Cerebellar cortex (tissue), 1 donor: ENCODE results near the gene TMEM117.
A peak's percentile ranks its signal among the peaks of the same experiment; 100 is the strongest.
"Not testable (repeated sequence)": the region's sequence is repeated elsewhere in the genome, so short reads cannot be mapped to it uniquely, and the experiment has no call there.

Source experiments
- DNase-seq: peaks from one replicate; pipeline ENCODE4 v3.0.0-alpha.2; 2015; ENCODE audit warnings: low spot score

The TMEM117 gene

GRCh38 chr12:43841253-43841652 lies 5.4 kb downstream of the TMEM117 start:
- DNase-seq = no peak

GRCh38 chr12:43842259-43842658 lies 6.4 kb downstream of the TMEM117 start:
- no peak for DNase-seq

DNA sequence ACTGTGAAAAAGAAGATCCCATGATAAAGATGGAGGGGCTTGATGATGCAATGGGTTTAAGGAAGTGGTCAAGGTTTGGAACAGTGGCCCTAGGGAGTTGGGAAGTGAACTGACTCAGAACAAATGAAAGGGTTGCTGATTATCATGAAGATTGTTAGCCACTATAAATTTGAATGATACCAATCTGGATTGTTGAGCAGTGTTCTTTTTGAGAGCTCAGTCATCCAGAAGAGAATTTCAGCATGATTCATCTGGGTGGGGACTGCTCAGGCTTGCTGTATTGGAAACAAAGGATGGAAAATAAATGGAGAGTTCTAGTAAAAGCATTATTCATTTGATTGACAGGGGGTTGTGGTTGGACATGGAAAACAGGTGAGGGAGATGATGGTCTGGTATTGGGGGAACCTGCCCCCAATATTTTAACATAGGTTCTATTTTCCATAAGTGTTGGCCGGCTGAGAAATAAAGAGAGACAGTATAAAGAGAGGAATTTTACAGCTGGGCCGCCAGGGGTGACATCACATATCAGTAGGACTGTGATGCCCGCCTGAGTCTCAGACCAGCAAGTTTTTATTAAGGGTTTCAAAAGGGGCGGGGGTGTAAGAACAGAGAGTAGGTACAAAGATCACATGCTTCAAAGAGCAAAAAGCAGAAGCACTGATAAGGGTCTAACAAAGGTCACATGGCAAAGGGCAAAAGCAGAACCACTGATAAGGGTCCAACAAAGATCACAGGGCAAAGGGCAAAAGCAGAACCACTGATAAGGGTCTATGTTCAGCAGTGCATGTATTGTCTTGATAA lies 11.7 kb downstream of the TMEM117 start:
- DNase-seq = not testable (repeated sequence)

DNA sequence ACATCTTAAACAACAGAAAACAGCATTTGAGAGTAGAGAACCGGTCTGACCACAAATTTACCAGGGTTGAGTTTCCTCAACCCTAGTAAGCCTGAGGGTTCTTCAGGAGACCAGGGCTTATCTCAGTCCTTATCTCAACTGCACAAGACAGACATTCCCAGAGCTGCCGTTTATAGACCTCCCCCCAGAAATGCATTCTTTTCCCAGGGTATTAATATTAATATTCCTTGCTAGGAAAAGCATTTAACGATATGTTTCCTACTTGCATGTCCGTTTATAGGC lies 12.3 kb downstream of the TMEM117 start:
- no peak for DNase-seq

GRCh38 chr12:43848786-43849185 lies 12.9 kb downstream of the TMEM117 start:
- no peak for DNase-seq

DNA sequence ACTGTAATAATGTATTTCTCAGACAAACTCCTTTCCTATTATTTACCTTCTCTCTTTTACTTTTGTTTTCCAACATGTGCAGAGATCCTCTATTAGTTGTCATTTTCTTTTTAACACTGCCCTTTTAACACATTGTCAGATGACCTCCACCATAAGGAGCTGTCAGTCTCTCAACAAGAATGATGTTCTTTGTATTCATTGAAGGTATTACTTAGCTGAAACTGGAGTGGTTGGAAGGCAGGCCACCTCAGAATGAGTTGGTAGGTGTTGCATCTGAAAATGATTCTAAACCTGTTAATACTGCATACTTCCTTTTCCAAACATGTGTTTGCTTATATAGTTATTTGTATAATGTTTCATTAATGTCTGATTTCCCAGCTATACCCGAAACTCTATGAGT lies 16.9 kb downstream of the TMEM117 start:
- DNase-seq = no peak

DNA sequence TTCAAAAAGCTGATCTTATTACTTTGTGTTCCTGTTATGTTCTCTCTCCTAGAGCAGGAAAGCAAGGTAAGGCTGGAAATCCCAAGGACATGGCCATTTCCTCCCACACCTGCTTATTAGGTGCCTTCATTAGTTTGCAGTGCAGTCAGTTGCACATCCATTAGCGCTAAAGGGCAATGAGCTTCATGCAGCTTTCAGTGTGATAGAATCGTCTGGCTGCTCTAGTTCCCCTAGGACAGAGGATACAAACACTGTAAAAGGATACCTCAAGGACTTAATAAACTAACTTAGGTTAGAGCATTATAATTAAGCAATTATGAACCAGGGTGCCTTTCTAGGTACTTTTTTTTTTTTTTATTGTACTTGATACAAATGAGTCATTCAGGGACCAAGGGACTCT lies 21.1 kb downstream of the TMEM117 start:
- no peak for DNase-seq

- peak; percentile 81 for DNase-seq
Observed at GRCh38 chr12:43858096-43858495, 22.2 kb downstream of the TMEM117 start.

GRCh38 chr12:43858991-43859390 lies 23.1 kb downstream of the TMEM117 start:
- DNase-seq = no peak

GRCh38 chr12:43861015-43861839 lies 25.3 kb downstream of the TMEM117 start:
- DNase-seq = no peak

DNA sequence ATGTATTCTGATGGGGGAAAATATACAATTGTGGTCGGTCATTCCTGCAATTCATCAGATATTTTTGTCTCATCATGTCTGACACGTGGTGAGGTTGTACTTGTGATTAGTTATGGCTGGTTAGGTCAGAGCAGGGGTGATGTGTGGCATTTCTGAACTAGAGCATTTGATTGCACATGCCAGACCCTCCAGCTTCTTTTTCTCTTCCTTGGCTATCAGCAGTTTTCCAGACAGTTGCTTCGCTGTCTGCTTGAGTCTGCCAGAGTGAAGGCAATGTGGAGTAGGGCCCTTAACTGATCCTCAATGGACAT lies 25.9 kb downstream of the TMEM117 start:
- no peak for DNase-seq

DNA sequence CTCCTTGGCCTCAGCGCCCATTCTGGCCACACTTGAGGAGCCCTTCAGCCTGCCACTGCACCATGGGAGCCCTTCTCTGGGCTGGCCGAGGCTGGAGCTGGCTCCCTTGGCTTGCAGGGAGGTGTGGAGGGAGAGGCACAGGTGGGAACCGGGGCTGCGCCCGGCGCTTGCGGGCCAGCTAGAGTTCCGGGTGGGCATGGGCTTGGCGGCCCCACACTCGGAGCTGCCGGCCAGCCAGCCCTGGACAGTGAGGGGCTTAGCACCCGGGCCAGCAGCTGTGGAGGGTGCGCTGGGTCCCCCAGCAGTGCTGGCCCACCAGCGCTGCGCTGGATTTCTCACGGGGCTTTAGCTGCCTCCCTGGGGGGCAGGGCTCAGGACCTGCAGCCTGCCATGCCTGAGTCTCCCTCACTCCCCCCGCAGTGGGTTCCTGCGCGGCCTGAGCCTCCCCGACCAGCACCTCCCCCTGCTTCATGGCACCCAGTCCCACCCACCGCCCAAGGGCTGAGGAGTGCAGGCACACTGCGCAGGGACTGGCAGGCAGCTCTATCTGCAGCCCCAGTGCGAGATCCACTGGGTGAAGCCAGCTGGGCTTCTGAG lies 28.0 kb downstream of the TMEM117 start:
- DNase-seq = no peak

DNA sequence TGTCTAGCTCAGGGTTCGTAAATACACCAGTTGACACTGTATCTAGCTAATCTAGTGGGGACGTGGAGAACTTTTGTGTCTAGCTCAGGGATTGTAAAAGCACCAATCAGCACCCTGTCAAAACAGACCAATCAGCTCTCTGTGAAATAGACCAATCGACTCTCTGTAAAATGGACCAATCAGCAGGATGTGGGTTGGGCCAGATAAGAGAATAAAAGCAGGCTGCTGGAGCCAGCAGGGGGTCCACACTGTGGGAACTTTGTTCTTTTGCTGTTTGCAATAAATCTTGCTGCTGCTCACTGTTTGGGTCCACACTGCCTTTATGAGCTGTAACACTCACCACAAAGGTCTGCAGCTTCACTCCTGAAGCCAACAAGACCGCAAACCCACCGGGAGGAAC lies 28.7 kb downstream of the TMEM117 start:
- not testable (repeated sequence) for DNase-seq

- no peak for DNase-seq
Observed at GRCh38 chr12:43869184-43869583, 33.3 kb downstream of the TMEM117 start.

- DNase-seq = not testable (repeated sequence)
Observed at GRCh38 chr12:43869765-43870164, 33.9 kb downstream of the TMEM117 start.

- not testable (repeated sequence) for DNase-seq
Observed at GRCh38 chr12:43871258-43871657, 35.4 kb downstream of the TMEM117 start.

DNA sequence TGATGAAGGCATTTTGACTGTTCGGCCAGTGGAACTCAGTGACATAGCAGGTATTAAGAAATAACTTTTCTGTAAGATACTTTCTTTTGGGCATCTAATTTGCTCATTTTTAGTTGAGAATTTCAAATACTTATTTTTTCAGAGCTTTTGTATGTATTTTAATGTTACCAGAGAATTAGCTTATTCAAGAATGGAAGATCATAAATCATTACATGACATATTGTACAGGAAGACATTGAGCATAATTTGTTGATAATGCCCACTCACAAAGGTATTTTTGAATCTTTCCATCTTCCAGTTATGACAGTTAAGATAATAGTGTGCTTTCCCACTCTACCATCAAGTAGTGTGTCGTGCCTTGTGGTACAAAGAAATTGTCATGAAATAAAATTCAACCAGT lies 36.5 kb downstream of the TMEM117 start:
- DNase-seq = no peak

DNA sequence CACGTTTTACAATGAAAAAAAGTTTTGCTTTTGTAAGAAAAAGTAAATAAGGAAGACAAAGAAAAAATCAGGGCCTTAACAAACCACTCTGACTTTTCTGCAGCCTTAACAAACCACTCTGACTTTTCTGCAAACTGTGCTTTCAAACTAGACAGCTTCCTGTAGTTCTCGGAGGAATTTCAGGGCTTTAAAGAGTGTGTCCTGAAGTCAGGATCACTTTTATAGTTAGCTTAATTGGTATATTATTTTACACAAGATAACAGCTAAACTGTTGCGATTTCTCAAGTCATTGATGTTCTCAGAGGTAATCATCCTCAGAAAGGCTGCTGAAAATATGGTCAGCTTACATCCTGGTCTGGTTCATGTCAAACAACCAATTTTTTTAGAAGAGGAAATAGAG lies 42.2 kb downstream of the TMEM117 start:
- DNase-seq = no peak

DNA sequence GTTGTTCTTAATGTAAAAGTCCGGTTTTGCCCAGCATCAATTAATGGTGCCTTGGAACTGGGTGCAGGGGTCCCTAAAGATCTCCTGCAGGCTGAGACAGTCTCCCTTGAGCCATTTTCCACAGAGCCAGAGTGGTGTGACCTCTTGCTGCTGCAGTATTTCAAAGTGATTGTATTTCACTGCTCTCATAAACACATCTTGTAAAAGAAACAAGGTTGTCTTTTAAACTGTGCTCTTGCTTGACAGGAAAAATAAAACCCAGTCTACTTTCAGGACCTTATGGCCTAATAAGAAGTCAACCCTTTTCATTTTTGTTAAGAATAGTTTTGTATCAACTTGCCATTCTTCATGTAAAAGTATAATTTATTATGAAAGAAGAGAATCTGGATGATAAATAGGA lies 44.7 kb downstream of the TMEM117 start:
- DNase-seq = no peak

- DNase-seq = peak; percentile 57
Observed at GRCh38 chr12:43882578-43883178, 46.8 kb downstream of the TMEM117 start.

- no peak for DNase-seq
Observed at GRCh38 chr12:43883311-43883710, 47.4 kb downstream of the TMEM117 start.

DNA sequence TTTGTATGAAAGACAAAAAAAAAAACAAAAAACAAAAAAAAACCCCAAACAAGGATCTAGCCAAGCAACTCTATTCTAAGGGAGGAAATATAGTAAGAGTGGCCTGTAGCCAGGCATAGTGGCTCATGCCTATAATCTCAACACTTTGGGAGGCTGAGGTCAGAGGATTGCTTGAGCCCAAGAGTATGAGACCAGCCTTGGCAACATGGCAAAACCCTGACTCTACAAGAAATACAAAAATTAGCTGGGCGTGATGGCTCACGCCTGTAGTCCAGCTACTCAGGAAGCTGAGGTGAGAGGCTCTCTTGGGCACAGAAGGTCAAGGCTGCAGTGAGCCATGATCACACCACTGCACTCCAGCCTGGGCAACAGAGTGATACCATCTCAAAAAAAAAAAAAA lies 47.9 kb downstream of the TMEM117 start:
- DNase-seq = no peak
